H1 (cell line): Measurements from ENCODE around the gene ZNF423. TPM values are rescaled to one million over a fixed set of nuclear protein-coding genes. Genes with fewer than 3 reads are reported as not detected.

Experiments
- ASH2L ChIP-seq: fragments of 200-600, 300-600 bp; sonication (generic); IDR thresholded peaks from one replicate; pipeline ENCODE4 v1.7.1; 2017; ENCODE audit warnings: low read length
- CBX5 ChIP-seq: fragments of 300-800, 300-1000 bp; sonication (generic); IDR thresholded peaks from 2 replicates; pipeline ENCODE4 v1.7.1; 2016; ENCODE audit warnings: antibody characterized with exemption, low read length, low read depth
- EGR1 ChIP-seq: IDR thresholded peaks from 2 replicates; pipeline ENCODE4 v1.6.1; 2011; ENCODE audit warnings: low read depth, low read length, borderline replicate concordance
- HDAC6 ChIP-seq: IDR thresholded peaks from one replicate; pipeline ENCODE4 v1.7.1; 2012; ENCODE audit warnings: low read depth, mild to moderate bottlenecking, inconsistent platforms, low read length, moderate library complexity
- JUND ChIP-seq: IDR thresholded peaks from 2 replicates; pipeline ENCODE4 v1.6.1; 2011; ENCODE audit warnings: mild to moderate bottlenecking, improper control_type of control experiment, low read length
- KDM4A ChIP-seq: IDR thresholded peaks from one replicate; pipeline ENCODE4 v1.7.1; 2012; ENCODE audit warnings: low read depth, mild to moderate bottlenecking, moderate library complexity, low read length, inconsistent platforms; ENCODE audit not compliant: severe bottlenecking
- RNF2 ChIP-seq: fragments of 200-900, 300-1000 bp; sonication (generic); IDR thresholded peaks from 2 replicates; pipeline ENCODE4 v1.7.1; 2016; ENCODE audit warnings: borderline replicate concordance, low read depth, mild to moderate bottlenecking, antibody characterized with exemption, low read length; ENCODE audit not compliant: poor library complexity, severe bottlenecking; ENCODE audit errors: missing control alignments
- SIX5 ChIP-seq: IDR thresholded peaks from 2 replicates; pipeline ENCODE4 v1.6.1; 2011; ENCODE audit warnings: mild to moderate bottlenecking, low read depth, low read length
- SP1 ChIP-seq: IDR thresholded peaks from 2 replicates; pipeline ENCODE4 v1.6.1; 2011; ENCODE audit warnings: low read depth, low read length
- TEAD4 ChIP-seq: IDR thresholded peaks from 2 replicates; pipeline ENCODE4 v1.6.1; 2012; ENCODE audit warnings: low read depth, low read length, inconsistent platforms, mixed read lengths
- polyA plus RNA-seq, 7 experiments: library from polyadenylated mRNA; depleted of rRNA in 3 of 7; stranded (reverse) in 5 of 7; unstranded in 2 of 7; fragments of >200 nt in 5 of 7; fragments of 200-250 nt in 2 of 7; gene quantifications; 1 replicate in 5 of 7; 2 replicates in 1 of 7; 4 replicates in 1 of 7; pipeline versions ENCODE4 v1.2.1 to v1.2.3, GENCODE V29; 2011 to 2013; ENCODE audit warnings: missing spikeins in 2 of 7, mixed read lengths in 2 of 7
- total RNA-seq: library from RNA; stranded (reverse); fragmentation: NEBNext Ultra II Directional; extraction: Animal tissue kit (Norgen Biotek cat#: 25700); gene quantifications from 2 replicates; pipeline ENCODE4 v1.2.1, GENCODE V29; 2021

Gene ZNF423
- total and polyA plus RNA-seq, 2 of the 8 experiments (the other 6 are each of a cell fraction or from before 2014, with no cell fraction given), result 38.2 to 52.3 TPM

- no peak for TF ChIP-seq ASH2L
- TF ChIP-seq RNF2, result no peak
- TF ChIP-seq SIX5, result no peak
- no peak for TF ChIP-seq JUND
- no peak for TF ChIP-seq SP1
- no peak for TF ChIP-seq HDAC6
- no peak for TF ChIP-seq TEAD4
- TF ChIP-seq KDM4A, result no peak
- TF ChIP-seq EGR1, result no peak
- no peak for TF ChIP-seq CBX5
Measured at GRCh38 chr16:49635591-49636581, 220.0 kb downstream of the ZNF423 start (continued).
